Measurements from ENCODE around the gene SRP14.
"Not testable (repeated sequence)": the region's sequence is repeated elsewhere in the genome, so short reads cannot be mapped to it uniquely, and the experiment has no call there.

Gene SRP14, protein sequence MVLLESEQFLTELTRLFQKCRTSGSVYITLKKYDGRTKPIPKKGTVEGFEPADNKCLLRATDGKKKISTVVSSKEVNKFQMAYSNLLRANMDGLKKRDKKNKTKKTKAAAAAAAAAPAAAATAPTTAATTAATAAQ

DNA sequence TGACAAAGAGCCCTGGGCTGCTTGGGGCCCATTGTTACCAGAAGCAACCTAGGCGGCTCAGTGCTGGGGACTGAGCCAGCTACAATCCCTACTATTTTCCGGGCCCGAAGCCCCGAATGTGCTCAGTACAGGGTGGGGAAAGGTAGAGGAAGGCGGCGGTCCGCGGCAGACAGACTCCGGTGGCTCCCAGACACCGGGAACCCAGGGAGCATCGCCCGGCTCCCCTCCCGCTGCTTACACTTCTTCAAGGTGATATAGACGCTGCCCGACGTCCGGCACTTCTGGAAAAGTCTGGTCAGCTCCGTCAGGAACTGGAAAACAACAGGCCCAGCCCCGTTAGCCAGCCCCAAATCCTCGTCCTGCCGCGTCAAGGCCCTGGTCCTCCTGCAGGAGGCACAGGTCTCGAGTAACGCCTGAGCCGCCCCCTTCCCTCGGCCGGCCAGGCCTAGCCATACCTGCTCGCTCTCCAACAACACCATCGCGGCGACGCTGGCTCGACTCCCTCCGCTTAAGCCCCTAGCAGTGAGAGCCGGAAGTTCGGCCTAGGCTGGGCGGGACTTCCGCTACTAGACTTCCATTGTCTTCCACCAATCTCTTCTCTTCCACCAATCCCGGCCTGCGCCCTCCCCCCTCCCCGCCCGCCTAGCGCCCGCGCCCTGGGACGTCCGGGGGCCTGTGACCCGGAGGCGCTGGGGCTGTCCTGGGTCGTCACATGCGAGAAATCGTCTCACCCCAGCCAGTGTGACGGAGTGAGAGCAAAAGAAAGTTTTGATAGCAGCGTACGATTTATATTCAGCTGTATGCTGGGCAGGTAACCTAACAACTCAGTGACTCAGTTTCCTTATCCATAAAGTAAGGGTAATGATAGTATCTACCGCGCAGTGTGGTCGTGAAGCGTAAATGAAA lies at the start of gene SRP14:
Gene SRP14, minus strand, starts transcription at position 544 of the 906 bp plus-strand sequence. Its CDS starts 65 bp downstream, at position 479.
- DNase-seq: peak; percentile 69 to 77

DNA sequence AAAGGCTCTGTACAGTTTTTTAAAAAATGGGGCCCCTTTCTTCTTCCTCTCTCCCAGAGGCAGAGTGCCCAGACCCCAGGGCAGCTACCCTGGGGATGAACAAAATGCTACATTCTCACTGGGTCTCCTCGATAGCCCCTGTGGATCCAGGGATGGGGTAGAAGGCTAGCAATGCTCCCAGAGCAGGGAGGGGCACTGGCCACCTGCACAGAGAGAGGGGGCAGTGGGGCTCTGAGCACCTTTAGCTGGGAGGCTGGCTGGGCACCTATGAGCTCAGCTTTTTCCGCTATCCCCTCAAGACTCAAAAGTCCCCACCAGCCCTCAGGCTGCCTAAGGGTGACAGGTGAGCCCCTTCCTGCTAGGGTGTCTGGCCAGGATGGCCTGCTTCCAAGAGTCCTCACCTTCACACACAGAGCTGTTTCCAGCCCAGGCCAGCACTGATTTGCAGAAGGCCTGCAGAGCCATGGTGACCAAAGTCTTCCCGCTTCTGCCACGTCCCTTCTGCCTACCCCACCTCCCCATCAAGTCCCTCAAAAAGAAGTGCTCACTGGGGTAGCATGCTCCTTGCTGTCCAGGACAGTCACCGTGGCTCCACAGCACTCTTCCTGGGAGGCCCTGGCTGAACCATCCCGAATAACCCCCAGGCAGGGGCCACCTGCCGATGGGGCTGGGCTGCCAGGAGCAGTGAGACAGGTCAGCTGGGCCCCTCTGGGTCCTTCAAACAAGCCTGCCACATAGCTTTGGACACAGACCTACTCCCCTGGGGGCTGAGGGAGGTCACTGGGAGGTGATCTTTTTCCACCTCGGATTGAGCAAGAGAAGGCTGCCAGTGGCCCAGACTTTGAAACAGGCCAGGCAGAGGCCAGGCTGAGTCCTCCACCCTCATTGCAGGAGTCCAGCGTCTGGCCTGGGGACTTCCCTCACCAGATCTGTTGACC lies 49.3 kb upstream of the SRP14 start:
- no peak for DNase-seq

DNA sequence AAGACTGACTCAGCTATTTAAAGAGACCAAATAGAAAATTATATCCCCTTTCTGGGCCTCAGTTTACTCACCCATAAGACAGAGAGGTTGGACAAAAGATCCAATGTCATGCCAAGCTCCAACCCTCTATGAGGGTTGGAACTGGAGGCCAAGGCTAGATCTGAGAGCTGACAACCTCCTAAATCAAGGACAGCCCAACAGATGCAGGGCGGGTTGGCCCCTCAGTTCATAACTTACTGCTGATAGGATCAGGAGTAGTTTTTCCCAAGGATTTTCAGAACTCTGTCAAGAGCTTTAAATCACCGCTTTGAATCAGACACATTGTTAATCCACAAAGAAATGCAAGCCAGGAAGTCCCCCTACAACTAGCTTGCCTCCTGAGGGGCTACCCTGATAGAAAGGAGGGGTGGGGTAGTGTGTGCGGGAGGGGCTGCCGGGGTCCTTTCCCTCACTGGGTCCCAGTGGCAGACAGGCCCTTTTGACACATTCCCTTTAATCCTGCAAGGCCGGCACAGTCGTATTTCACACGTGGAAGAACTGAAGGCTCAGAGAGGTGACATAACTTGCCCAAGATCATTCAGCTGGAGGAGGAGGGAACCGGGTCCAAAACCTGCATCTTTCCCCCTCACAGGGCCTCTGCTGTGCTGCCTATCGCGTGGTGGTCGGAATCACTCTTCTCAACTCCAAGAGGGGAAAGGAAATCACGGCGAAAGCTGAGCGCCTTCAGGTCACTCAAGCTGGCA lies 48.3 kb upstream of the SRP14 start:
- no peak for DNase-seq

DNA sequence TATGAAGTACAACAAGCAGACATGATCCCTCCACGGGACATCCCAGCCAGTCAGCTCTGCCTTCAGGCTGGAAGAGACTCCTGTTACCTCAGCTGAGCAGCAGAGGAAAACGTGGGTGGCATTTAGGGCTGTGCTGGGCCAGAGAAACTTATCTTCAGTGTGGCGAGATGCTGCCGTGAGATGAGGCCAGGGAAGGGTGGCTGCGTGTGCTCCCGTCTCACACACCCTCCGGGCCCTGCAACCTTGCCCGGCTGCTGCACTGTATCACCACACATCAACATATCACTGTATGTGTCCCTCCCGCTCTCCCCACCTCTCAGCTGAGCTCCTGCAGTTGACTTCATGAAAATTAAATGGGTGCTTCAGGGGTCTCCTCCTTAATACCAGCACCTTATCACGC lies 46.3 kb upstream of the SRP14 start:
- no peak for DNase-seq

DNA sequence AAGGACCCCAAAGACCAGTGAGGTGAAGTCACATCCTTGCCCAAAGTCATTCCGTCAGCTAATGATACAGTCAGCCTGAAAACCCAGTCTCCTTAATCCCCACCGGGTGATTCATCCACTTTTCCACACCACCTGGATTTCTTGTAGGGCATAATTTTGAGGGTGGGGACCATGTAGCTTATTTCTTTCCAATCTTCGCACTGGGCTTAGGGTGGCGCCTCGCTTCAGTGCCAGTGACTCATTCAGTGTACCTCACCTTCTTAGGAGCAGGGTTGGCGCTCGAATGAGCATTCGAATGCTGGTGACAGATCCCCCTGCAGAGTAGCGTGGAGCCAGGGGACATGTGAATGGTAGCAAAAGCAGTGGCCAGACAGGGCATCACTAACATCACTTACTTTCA lies 45.7 kb upstream of the SRP14 start:
- no peak for DNase-seq

DNA sequence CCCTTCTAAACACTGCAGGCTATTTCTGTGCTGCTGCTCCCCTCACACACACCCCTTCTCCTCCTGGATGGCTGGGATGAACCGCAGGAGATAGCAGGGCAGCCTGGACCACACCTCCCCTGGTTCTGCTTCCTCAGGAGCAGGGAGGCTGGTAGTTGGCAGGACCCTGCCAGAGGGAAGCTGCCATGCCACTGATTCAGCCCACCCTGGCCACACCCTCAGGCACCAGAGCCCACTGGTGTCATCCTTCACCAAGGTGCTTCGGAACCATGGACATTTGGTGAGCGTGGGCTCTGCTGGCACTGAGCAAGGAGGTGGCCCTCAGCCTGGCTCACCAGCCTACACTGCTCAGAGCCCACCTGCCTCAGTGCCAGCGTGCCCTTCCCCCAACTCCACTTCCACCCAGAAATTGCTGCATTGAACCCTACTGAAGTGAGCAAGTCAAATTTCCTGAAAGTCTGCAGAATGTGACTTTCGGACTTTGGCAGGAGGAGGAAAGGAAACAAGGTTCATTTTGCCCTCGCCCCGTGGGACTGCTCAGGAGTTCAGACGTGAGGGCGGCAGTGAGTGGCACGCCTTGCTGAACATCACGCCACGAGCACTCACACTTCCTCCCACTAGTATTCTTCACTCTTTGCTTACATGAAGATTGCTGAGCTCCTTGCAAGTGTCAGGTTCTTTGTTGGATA lies 43.4 kb upstream of the SRP14 start:
- no peak for DNase-seq

DNA sequence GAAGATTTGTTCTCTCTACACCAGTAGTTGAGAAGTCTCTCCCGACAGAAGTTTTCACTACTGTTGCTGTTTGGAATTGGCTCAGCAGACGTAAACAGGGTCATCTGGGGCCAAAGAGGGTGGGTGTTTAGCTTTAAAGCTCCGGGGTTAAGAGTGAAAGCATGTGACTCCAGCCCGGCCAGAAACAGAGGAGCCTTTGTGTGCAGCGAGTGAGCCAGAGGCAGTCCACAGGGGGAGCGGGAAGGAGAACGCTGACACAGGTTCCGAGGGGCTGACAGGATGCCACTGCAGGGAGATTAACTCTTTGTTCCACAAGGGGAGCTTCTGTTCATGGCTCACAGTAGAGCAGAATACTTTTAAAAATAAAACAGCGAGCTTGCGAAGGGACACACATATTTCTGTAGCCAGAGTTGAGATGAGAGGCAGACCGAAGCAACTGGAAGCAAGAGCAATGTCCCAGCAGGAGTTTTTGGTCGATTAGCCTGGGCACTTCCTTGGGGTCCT lies 42.8 kb upstream of the SRP14 start:
- DNase-seq: peak in 1 of 2 experiments; percentile 35

DNA sequence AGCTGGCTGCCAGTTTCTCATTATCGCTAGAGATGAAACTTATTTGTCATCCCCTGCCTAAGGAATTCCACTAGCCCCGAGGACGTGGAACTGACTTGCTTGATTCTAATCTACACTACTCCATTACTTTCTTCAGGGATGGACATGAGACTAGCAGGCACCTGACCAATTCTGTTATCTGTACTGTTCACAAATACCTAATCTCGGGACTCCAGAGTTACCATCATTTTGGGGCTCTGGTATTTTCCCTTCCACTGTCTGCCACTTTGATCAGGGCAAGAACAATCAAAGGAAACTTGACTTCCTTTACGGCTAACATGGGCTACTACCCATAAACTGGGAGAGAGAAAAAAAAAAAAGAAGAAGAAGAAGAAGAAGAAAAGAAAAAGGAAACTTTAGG lies 41.9 kb upstream of the SRP14 start:
- no peak for DNase-seq

DNA sequence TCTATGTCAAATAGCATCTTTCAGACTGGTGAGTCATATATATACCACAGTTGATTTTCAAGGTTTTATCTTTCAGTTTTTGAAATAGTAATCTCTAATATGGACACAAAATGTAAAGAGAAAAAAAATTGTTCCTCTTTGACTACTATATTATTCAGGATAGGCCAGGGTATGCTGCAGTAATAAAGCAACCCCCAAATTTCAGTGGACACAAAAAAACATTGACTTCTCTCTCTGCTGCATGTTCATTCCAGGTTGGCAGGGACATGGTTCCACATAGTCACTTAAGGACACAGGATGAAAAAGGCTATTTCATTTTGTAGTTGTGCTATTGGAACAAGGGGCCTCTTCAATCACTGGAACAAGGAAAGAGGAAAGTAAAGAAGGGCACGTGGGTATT lies 41.1 kb upstream of the SRP14 start:
- DNase-seq: no peak

DNA sequence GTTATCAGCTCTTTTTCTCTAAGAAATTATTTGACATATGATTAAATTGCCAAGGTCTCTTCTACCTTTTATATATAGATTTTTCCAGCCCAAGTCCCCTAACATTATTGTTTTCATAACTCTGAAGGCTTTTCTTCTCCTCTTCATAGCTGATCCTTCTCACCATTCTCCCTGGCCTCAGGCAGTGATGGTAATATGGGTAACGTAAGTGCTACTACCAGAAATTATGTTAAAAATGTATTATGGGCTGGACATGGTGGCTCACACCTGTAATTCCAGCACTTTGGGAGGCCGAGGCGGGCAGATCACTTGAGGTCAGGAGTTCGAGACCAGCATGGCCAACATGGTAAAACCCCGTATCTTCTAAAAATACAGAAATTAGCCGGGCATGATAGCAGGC lies 40.5 kb upstream of the SRP14 start:
- DNase-seq: no peak

DNA sequence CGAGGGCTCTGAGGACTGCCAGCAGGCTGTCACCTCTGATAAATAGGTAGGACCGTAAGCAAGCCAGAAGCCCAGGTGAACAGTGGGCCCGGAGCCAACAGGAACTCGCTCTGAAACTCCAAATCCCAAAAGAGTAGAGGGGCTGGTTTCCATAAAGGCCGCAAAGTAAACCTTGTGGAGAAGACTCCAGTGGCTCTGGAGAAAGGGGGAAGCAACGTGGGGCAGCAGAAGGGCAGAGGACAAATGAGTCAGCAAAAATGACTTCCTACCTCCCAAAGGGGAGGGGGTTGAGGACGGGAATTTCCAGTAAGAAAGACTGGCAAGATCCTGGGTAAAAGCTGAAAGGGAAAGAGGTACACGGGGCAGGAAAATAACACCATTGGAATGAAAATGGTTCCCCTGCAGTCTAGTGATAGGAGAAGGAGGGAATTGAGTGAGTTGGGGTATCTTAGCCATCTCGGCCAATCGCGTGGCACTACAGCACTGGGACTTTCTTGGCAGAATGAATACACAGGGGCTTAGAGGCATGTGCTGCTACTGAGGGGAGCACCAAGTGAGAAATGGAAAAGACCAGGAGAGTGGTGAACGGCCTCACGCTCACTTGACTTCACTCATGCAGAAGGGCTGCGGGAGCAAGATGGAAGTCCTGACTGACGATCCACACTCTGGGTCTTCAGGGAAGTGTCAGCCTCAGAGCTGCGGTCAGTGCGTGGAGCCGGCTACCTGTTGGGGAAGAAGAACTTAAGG lies 36.5 kb upstream of the SRP14 start:
- DNase-seq: no peak

DNA sequence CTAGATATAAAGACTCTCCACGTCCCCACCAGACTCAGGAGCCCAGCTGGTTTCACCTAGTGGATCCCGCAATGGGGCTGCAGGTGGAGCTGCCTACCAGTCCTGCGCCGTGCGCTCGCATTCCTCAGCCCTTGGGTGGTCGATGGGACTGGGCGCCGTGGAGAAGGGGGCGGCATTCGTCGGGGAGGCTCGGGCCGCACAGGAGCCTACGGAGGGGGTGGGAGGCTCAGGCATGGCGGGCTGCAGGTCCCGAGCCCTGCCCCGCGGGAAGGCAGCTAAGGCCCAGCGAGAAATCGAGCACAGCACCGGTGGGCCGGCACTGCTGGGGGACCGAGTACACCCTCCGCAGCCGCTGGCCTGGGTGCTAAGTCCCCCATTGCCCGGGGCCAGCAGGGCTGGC lies 35.7 kb upstream of the SRP14 start:
- DNase-seq: not testable (repeated sequence)

DNA sequence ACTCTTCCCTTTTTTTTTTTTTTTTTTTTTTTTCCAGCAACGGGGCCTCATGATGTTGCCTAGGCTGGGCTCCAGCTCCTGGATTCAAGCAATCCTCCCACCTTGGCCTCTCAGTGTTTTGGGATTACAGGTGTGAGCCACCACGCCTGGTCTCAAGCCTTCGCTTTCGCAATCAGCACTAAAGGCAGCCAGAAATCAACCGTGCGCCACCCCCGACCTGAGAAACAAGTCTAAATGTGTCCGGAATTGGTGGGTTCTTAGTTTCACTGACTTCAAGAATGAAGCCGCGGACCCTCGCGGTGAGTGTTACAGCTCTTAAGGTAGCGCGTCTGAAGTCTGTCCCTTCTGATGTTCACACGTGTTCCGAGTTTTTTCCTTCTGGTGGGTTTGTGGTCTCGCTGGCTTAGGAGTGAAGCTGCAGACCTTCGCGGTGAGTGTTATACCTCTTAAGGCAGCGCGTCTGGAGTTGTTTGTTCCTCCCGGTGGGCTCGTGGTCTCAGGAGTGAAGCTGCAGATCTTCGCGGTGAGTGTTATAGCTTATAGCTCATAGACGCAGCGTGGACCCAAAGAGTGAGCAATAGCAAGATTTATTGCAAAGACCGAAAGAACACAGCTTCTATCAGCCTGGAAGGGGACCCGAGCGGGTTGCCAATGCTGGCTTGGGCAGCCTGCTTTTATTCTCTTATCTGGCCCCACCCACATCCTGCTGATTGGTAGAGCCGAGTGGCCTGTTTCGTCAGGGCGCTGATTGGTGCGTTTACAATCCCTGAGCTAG lies 34.9 kb upstream of the SRP14 start:
- not testable (repeated sequence) for DNase-seq

DNA sequence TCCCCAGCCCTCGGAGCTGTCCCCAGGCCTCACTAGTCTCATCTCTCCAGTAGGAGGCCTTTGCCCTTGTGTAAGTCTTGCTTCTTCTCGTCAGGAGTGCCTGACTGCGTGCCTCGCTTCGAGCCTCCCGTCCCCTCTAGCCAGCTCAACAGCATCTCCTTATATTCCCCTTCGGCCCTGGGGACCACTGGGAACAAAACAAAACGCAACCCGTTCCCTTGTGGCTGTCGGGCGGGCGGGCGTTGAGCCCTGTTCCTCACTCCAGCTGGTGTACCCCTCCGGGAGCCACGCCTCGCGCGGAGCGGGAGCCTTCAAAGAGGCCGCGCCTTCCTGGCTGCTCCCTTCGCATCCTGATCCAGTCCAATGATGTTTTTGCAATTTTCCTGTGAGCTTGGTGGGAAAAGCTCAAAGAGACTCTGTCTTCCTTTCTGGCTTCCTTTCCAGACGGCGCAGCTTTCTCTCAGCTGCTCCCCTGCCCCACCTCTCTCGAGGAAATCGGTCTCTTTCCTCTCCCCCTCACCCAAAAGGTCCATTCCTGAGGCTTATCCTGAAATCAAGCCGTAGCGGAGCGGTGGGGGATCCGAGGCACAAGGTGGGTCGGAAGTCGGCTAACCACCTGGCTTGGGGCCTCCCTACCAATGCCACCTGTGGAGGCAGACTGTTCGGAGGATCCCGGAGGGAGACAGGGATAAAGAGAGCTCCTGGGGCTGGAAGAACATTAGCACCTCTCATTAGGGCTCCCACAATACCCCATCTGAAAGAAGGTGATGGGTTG lies 33.4 kb upstream of the SRP14 start:
- DNase-seq: no peak

DNA sequence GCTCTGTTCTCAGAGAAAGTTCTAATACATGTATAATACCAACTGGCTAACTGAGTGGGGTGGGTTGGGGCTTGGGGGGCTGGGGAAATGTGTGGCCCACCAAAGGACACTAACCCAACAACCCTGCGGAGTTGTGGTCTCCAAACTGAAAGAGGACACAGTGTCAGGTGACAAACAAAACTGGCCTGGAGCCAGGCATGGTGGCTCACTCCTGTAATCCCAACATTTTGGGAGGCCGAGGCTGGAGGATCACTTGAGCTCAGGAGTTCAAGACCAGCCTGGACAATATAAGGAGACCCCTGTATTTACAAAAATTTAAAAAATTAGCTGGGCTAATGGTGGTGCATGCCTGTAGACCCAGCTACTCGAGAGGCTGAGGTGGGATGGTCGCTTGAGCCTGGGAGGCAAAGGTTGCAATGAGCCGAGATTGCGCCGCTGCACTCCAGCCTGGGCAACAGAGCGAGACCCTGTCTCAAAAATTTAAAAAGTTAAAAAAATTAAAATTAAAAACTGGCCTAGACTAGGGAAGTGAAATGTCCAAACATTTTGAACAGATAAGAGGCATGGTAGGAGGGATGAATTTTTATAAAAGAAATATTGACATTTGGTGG lies 31.7 kb upstream of the SRP14 start:
- no peak for DNase-seq

DNA sequence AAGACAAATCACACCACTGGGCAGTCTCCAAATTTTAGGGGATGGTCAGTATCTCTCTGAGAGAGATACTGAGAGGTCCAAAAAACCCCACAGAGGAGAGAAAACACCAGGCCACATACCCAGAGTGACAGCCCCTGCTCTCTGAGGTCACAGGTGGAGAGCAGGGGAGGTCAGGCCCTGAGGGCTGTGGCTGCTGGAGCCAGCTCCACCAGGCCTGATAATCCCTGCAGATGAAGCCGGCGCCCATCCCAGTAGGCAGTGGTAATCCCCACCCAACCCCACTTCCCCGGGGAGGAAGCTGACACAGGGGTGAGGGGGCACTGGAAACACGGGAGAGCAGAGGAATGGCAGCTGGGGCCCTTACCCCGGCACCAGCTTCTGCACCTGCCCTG lies 31.2 kb upstream of the SRP14 start:
- no peak for DNase-seq

DNA sequence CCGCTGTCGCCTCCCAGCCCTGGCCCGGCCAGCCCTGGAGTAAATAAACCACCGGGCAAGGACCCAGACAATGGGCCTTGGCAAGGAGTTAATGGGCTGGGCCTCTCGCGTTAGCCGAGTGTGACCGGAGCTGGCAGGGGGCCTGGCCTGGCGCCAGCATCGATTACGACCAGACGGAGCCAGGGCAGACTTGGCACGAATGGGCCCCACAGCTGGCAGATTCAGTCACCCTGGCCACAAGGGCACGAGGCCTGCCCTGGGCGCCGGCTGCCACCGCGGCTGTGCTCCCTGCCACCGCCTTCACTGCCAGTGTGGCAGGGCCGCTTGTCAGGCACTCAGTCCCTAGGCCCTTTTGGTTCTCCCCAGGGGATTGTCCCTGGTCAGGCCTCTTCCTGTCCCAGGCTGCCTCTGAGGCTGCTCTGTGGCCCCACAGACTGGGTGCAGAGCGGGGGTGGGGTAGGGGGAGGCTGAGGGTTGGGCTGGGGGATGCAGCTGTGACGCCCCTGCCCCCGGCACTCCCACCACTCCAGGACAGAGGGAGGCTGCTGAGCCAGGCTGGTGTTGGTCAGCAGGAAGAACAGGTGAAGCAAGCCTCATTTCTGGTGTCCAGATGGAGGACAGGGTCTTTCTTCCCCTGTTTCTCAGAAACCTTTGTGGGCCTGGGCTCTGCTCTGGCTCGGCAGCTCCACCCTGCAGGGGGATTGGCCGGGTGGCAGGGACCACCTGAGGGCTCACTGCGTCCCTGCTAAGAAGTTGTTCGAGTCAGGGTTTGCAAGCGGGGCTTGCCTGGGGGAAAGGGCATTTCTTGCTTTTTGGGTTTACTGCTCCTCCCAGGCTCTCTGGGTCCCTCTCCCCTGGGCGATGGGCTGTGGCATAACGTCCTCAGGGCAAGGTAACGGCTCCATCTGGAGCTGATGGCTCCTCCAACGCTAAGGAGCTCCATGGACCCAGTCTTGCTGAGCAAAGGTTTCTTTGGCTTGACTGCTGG lies 30.5 kb upstream of the SRP14 start:
- no peak for DNase-seq
